ENCODE measurements around the gene COBL.

DNA sequence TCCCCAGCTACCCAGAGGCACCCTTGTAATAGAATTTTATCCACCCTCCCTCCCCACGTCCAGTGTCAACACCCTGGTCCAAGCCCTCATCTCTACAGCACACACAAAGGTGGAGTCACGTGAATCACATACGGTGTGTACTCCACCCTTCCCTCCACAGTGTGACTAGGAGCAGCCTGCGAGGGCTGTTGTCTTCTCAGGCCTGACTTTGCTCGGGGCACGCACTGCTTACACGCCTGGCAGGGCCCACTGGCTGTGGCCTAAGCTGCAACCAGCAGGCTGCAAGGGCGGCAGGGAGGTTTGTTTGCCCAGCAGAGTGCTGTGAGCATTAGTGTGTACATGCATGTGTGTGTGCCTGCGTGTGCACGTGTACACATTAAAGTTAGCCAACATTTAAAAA, 93.7 kb downstream of the COBL start:
- TF ChIP-seq, protein P1, sequence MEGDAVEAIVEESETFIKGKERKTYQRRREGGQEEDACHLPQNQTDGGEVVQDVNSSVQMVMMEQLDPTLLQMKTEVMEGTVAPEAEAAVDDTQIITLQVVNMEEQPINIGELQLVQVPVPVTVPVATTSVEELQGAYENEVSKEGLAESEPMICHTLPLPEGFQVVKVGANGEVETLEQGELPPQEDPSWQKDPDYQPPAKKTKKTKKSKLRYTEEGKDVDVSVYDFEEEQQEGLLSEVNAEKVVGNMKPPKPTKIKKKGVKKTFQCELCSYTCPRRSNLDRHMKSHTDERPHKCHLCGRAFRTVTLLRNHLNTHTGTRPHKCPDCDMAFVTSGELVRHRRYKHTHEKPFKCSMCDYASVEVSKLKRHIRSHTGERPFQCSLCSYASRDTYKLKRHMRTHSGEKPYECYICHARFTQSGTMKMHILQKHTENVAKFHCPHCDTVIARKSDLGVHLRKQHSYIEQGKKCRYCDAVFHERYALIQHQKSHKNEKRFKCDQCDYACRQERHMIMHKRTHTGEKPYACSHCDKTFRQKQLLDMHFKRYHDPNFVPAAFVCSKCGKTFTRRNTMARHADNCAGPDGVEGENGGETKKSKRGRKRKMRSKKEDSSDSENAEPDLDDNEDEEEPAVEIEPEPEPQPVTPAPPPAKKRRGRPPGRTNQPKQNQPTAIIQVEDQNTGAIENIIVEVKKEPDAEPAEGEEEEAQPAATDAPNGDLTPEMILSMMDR (conservative IDR thresholded peaks at IDR 0.05; ENCODE audit: low read depth, low read length), result no peak
- no peak for TF ChIP-seq RCOR1 (IDR thresholded peaks at IDR 0.05; ENCODE audit: insufficient replicate concordance, low read length)
- TF ChIP-seq POLR2A (IDR thresholded peaks at IDR 0.05; ENCODE audit: low read depth, low read length), result no peak
- TF ChIP-seq MAZ (IDR thresholded peaks at IDR 0.05; ENCODE audit: borderline replicate concordance, low read depth, low read length), result no peak
- no peak for TF ChIP-seq RFX5 (IDR thresholded peaks at IDR 0.05; ENCODE audit: low read depth, low read length)
- no peak for TF ChIP-seq FOS (IDR thresholded peaks at IDR 0.05; ENCODE audit: low read depth, low read length)

Measured in IMR-90 (cell line).